OCI-LY1 (cell line): Measurements from ENCODE around the gene NDNF.

Source experiments
- H2AFZ ChIP-seq: fragments of 200-600 bp; sonication (generic), shearing (Covaris generic); 2 replicates; pipeline ENCODE4 v1.6.0; 2014; ENCODE audit warnings: antibody characterized with exemption, mild to moderate bottlenecking, low read length
- H3F3A ChIP-seq: fragments of 200-600 bp; sonication (generic), shearing (Covaris generic); 2 replicates; pipeline ENCODE4 v1.6.0; 2014; ENCODE audit warnings: mild to moderate bottlenecking, antibody characterized with exemption, low read length, moderate library complexity; ENCODE audit not compliant: insufficient read depth
- H3K27ac ChIP-seq: fragments of 200-600 bp; sonication (generic); 2 replicates; pipeline ENCODE4 v1.5.1; 2014; ENCODE audit warnings: low read length, mixed run types, mild to moderate bottlenecking, low read depth; ENCODE audit not compliant: poor library complexity, severe bottlenecking
- H3K27me3 ChIP-seq: fragments of 200-600 bp; sonication (generic); 2 replicates; pipeline ENCODE4 v1.6.0; 2014; ENCODE audit warnings: antibody characterized with exemption, mild to moderate bottlenecking, low read length, moderate library complexity; ENCODE audit not compliant: insufficient read depth
- H3K36me3 ChIP-seq: fragments of 200-600 bp; sonication (generic); 2 replicates; pipeline ENCODE4 v1.6.1; 2014; ENCODE audit warnings: mild to moderate bottlenecking, antibody characterized with exemption, low read length, moderate library complexity, mixed read lengths; ENCODE audit not compliant: insufficient read depth
- H3K4me1 ChIP-seq: fragments of 200-600 bp; sonication (generic); 2 replicates; pipeline ENCODE4 v1.5.1; 2014; ENCODE audit warnings: mild to moderate bottlenecking, low read length, moderate library complexity; ENCODE audit not compliant: insufficient read depth, severe bottlenecking
- H3K4me2 ChIP-seq: fragments of 200-600 bp; sonication (generic), shearing (Covaris generic); 2 replicates; pipeline ENCODE4 v1.6.1; 2014; ENCODE audit warnings: low read length
- H3K4me3 ChIP-seq: fragments of 200-600 bp; sonication (generic); 2 replicates; pipeline ENCODE4 v1.5.1; 2014; ENCODE audit warnings: low read length, low read depth, mild to moderate bottlenecking, mixed read lengths; ENCODE audit not compliant: poor library complexity, severe bottlenecking
- H3K79me2 ChIP-seq: fragments of 200-600 bp; shearing (Covaris generic); 2 replicates; pipeline ENCODE4 v1.6.1; 2016; ENCODE audit warnings: mixed run types, low read length, mixed read lengths; ENCODE audit not compliant: insufficient read depth
- H3K9ac ChIP-seq: fragments of 200-600 bp; sonication (generic), shearing (Covaris generic); 2 replicates; pipeline ENCODE4 v1.6.1; 2014; ENCODE audit warnings: mild to moderate bottlenecking, low read length, mixed read lengths
- H3K9me2 ChIP-seq: fragments of 200-600 bp; sonication (generic), shearing (Covaris generic); 2 replicates; pipeline ENCODE4 v1.6.1; 2014; ENCODE audit warnings: low read depth, mild to moderate bottlenecking, low read length, mixed read lengths
- H3K9me3 ChIP-seq: fragments of 200-600 bp; shearing (Covaris generic); 2 replicates; pipeline ENCODE4 v1.6.1; 2014; ENCODE audit warnings: low read length, mixed read lengths
- H4K20me1 ChIP-seq: fragments of 200-600 bp; sonication (generic), shearing (Covaris generic); 2 replicates; pipeline ENCODE4 v1.6.0; 2016; ENCODE audit warnings: mild to moderate bottlenecking, low read length; ENCODE audit not compliant: insufficient read depth
- CTCF ChIP-seq: fragments of 200-600 bp; sonication (generic), shearing (Covaris generic); IDR thresholded peaks from 2 replicates; pipeline ENCODE4 v1.5.1; 2017; ENCODE audit warnings: mild to moderate bottlenecking, antibody characterized with exemption, low read length, moderate library complexity, mixed read lengths
- EZH2 ChIP-seq: fragments of 200-600 bp; sonication (generic), shearing (Covaris generic); IDR thresholded peaks from 2 replicates; pipeline ENCODE4 v1.8.0; 2017; ENCODE audit warnings: borderline replicate concordance, mixed run types, mild to moderate bottlenecking, antibody characterized with exemption, low read length, moderate library complexity, mixed read lengths

Gene NDNF

GRCh38 chr4:121093261-121093660 is 20.9 kb upstream of the NDNF start:
- TF ChIP-seq EZH2 (no peak), CTCF (no peak)
- Histone ChIP-seq H3F3A (no peaks in the 10 kb centered on the region), H3K9me3 (no peaks in the 10 kb centered on the region), H3K9me2 (no peaks in the 10 kb centered on the region), H3K27ac (no peak overlapping the region), H3K9ac (no peak overlapping the region), H3K36me3 (no peaks in the 10 kb centered on the region), H4K20me1 (no peaks in the 10 kb centered on the region), H3K4me2 (no peak overlapping the region), H3K4me3 (no peak overlapping the region), H3K79me2 (no peaks in the 10 kb centered on the region), H3K27me3 (no peaks in the 10 kb centered on the region), H2AFZ (no peak overlapping the region), H3K4me1 (no peaks in the 10 kb centered on the region)

GRCh38 chr4:121091941-121092340 is 19.6 kb upstream of the NDNF start:
- no peaks in the 10 kb centered on the region for H3K9me2 ChIP-seq
- no peaks in the 10 kb centered on the region for H3F3A ChIP-seq
- H3K36me3 ChIP-seq, result no peaks in the 10 kb centered on the region
- H3K27ac ChIP-seq, result no peak overlapping the region
- H3K9me3 ChIP-seq, result no peaks in the 10 kb centered on the region
- H3K4me2 ChIP-seq, result no peak overlapping the region
- no peaks in the 10 kb centered on the region for H4K20me1 ChIP-seq
- no peaks in the 10 kb centered on the region for H3K27me3 ChIP-seq
- H3K4me3 ChIP-seq, result no peak overlapping the region
- no peak overlapping the region for H3K9ac ChIP-seq
- H2AFZ ChIP-seq, result no peak overlapping the region
- TF ChIP-seq EZH2, result no peak
- no peak for TF ChIP-seq CTCF
- no peaks in the 10 kb centered on the region for H3K79me2 ChIP-seq
- no peaks in the 10 kb centered on the region for H3K4me1 ChIP-seq

- no peaks in the 10 kb centered on the region for H3K36me3 ChIP-seq
- H3K27ac ChIP-seq, result no peak overlapping the region
- H3K79me2 ChIP-seq, result no peaks in the 10 kb centered on the region
- H3K4me1 ChIP-seq, result no peaks in the 10 kb centered on the region
- no peak overlapping the region for H3K9ac ChIP-seq
- TF ChIP-seq CTCF (no peak), EZH2 (no peak)
- H4K20me1 ChIP-seq, result no peaks in the 10 kb centered on the region
- H3F3A ChIP-seq, result no peaks in the 10 kb centered on the region
- no peak overlapping the region for H3K4me3 ChIP-seq
- H3K9me2 ChIP-seq, result no peaks in the 10 kb centered on the region
- H3K4me2 ChIP-seq, result no peak overlapping the region
- H3K9me3 ChIP-seq, result no peaks in the 10 kb centered on the region
- H2AFZ ChIP-seq, result no peak overlapping the region
- H3K27me3 ChIP-seq, result no peaks in the 10 kb centered on the region
These were observed 16.5 kb upstream of the NDNF start for GRCh38 chr4:121088867-121089266.
